PC-3 (cell line): ENCODE measurements around the gene FAXC. TPM values are rescaled to one million over a fixed set of nuclear protein-coding genes. Genes with fewer than 3 reads are reported as not detected.

Experiments used
- ATAC-seq: fragments of 200-7000 bp; cut with Tn5 transposase; 2 replicates; pipeline ENCODE4 v1.9.1; 2020; ENCODE audit warnings: mild to moderate bottlenecking, moderate library complexity
- BruUV-seq: library from RNA; stranded (reverse); fragments of 400-500 nt; replicated peaks from 2 replicates; lab custom pipeline; 2021; lab: Mats Ljungman, UMichigan
- CTCF ChIA-PET: fragments of 300-600 bp; sonication (Branson Sonifier 250); formaldehyde crosslinking; loops from one replicate; lab custom pipeline; 2022; ENCODE audit warnings: antibody characterized with exemption; lab: Charles Lee
- POLR2A ChIA-PET: fragments of 300-600 bp; sonication (Branson Sonifier 250); formaldehyde crosslinking; loops from one replicate; lab custom pipeline; 2022; ENCODE audit warnings: antibody characterized with exemption; ENCODE audit not compliant: unreplicated experiment; lab: Charles Lee
- DNase-seq: peaks from one replicate; pipeline ENCODE4 v3.0.0-alpha.2; 2015
- H2AFZ ChIP-seq: fragments of 300-600 bp; sonication (generic); 2 replicates; pipeline ENCODE4 v1.6.0; 2016; ENCODE audit warnings: antibody characterized with exemption, low read length
- H3F3A ChIP-seq: fragments of 300-600 bp; sonication (generic); one replicate; pipeline ENCODE4 v1.6.0; 2017; ENCODE audit warnings: antibody characterized with exemption, low read length, control low read depth, mild to moderate bottlenecking; ENCODE audit not compliant: unreplicated experiment
- H3K27ac ChIP-seq: fragments of 300-600 bp; sonication (generic); 2 replicates; pipeline ENCODE4 v1.5.1; 2016; ENCODE audit warnings: mild to moderate bottlenecking, low read length
- H3K27me3 ChIP-seq: fragments of 300-600 bp; sonication (generic); 2 replicates; pipeline ENCODE4 v1.6.1; 2016; ENCODE audit warnings: low read length, mixed read lengths
- H3K36me3 ChIP-seq: fragments of 300-600 bp; sonication (generic); 2 replicates; pipeline ENCODE4 v1.6.1; 2016; ENCODE audit warnings: low read depth, mixed run types, low read length, mixed read lengths
- H3K4me1 ChIP-seq: fragments of 300-600 bp; sonication (generic); 2 replicates; pipeline ENCODE4 v1.5.1; 2016; ENCODE audit warnings: low read length; ENCODE audit not compliant: insufficient read depth
- H3K4me2 ChIP-seq: fragments of 300-600 bp; sonication (generic); 2 replicates; pipeline ENCODE4 v1.6.0; 2016; ENCODE audit warnings: low read length
- H3K4me3 ChIP-seq: fragments of 300-600 bp; sonication (generic); 2 replicates; pipeline ENCODE4 v1.5.1; 2016; ENCODE audit warnings: mild to moderate bottlenecking, low read length, mixed read lengths
- H3K79me2 ChIP-seq: fragments of 300-600 bp; sonication (generic); 2 replicates; pipeline ENCODE4 v1.6.1; 2017; ENCODE audit warnings: low read length, mixed read lengths
- H3K9ac ChIP-seq: fragments of 300-600 bp; sonication (generic); 2 replicates; pipeline ENCODE4 v1.6.0; 2016; ENCODE audit warnings: mild to moderate bottlenecking, low read length
- H3K9me2 ChIP-seq: fragments of 300-600 bp; sonication (generic); replicated peaks from 2 replicates; pipeline ENCODE4 v1.6.1; 2016; ENCODE audit warnings: mixed run types, low read length, mixed read lengths
- H3K9me3 ChIP-seq: fragments of 300-600 bp; sonication (generic); 2 replicates; pipeline ENCODE4 v1.6.1; 2016; ENCODE audit warnings: low read length, mixed read lengths
- H4K20me1 ChIP-seq: fragments of 300-600 bp; sonication (generic); 2 replicates; pipeline ENCODE4 v1.6.1; 2016; ENCODE audit warnings: low read length, mixed read lengths
- EZH2 ChIP-seq: fragments of 300-600 bp; sonication (generic); IDR thresholded peaks from one replicate; pipeline ENCODE4 v1.6.1; 2017; ENCODE audit warnings: antibody characterized with exemption, mild to moderate bottlenecking, low read length; ENCODE audit not compliant: unreplicated experiment
- EZH2phosphoT487 ChIP-seq: fragments of 300-600 bp; sonication (generic); IDR thresholded peaks from 2 replicates; pipeline ENCODE4 v1.6.1; 2018; ENCODE audit warnings: mild to moderate bottlenecking, antibody characterized with exemption, low read length, borderline replicate concordance
- intact Hi-C: fragments of 100-400 bp; cut with micrococcal nuclease; formaldehyde crosslinking; loops from 2 replicates; pipeline ENCODE4 v1.9.0; 2023
- total RNA-seq: library from RNA; depleted of rRNA; stranded (reverse); fragments of >200 nt; gene quantifications from 2 replicates; pipeline ENCODE4 v1.2.3, GENCODE V29; 2014
- TF ChIP-seq, protein P1 (sequence below): fragments of 300-600 bp; sonication (generic); conservative IDR thresholded peaks from 2 replicates; pipeline ENCODE4 v1.5.1; 2017; ENCODE audit warnings: antibody characterized with exemption, low read depth, mild to moderate bottlenecking, low read length

FAXC gene
- total RNA-seq, 1 experiment from 2014 or later, result 3.9 TPM

DNA sequence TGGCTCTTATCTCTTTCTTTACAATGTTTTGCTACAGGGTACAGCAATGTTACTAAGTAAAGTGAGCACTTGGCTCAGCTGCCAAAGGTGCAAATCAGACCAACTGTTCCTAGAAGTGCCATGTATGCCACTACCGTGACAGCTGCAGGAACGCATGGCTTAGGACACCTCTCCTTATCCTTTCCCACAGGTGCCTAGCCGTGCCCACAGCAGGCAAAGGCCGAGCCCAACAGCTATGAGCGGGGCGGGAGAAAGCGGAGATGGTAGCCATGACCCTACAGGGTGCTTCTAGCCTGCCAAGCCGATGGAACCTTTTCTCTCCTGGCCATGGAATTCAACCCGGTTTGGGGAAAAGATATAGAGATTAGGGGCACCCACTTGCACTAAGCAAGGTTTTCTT, 97.1 kb downstream of the FAXC start:
- H3K9me2 ChIP-seq, result no peaks in the 10 kb centered on the region
- H3K27me3 ChIP-seq, result peaks cover 61% of the 10 kb centered on the region
- TF ChIP-seq EZH2phosphoT487 (no peak), EZH2 (no peak)
- TF ChIP-seq, protein P1, sequence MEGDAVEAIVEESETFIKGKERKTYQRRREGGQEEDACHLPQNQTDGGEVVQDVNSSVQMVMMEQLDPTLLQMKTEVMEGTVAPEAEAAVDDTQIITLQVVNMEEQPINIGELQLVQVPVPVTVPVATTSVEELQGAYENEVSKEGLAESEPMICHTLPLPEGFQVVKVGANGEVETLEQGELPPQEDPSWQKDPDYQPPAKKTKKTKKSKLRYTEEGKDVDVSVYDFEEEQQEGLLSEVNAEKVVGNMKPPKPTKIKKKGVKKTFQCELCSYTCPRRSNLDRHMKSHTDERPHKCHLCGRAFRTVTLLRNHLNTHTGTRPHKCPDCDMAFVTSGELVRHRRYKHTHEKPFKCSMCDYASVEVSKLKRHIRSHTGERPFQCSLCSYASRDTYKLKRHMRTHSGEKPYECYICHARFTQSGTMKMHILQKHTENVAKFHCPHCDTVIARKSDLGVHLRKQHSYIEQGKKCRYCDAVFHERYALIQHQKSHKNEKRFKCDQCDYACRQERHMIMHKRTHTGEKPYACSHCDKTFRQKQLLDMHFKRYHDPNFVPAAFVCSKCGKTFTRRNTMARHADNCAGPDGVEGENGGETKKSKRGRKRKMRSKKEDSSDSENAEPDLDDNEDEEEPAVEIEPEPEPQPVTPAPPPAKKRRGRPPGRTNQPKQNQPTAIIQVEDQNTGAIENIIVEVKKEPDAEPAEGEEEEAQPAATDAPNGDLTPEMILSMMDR, result no peak
- no peak overlapping the region for H3K4me3 ChIP-seq
- ChIA-PET POLR2A (no interaction called here), CTCF (no interaction called here)
- no peaks in the 10 kb centered on the region for H3F3A ChIP-seq
- H4K20me1 ChIP-seq, result no peaks in the 10 kb centered on the region
- no peak overlapping the region for H3K9ac ChIP-seq
- no peaks in the 10 kb centered on the region for H3K4me1 ChIP-seq
- intact Hi-C loops, result no loop called here
- no peak overlapping the region for H2AFZ ChIP-seq
- DNase-seq (no peak), ATAC-seq (no peak)
- BruUV-seq, result no TSS peak
- H3K27ac ChIP-seq, result no peak overlapping the region
- no peaks in the 10 kb centered on the region for H3K9me3 ChIP-seq
- H3K4me2 ChIP-seq, result no peak overlapping the region
- no peaks in the 10 kb centered on the region for H3K36me3 ChIP-seq
- no peaks in the 10 kb centered on the region for H3K79me2 ChIP-seq

DNA sequence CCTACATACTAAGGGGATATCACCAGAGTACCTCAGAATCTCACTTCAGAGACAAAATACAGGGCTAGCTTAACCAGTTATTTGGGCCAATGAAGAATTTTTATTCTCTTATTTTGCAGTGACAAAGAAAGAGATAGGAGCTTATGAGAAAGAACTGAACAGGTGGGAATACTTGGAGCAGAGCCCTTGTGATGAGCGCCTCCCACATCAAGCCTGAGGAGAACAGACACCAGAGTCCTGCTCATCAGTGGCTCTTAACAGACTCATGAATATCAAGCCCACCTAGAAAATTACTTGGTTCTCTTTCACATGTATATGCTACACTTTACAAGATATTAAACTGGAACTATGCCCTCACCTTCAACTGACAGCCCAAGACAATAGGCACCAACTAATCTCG, 99.0 kb downstream of the FAXC start:
- BruUV-seq, result no TSS peak
- Histone ChIP-seq H3K9me2 (no peaks in the 10 kb centered on the region), H3K4me2 (no peak overlapping the region), H3K27me3 (peaks cover 61% of the 10 kb centered on the region), H3K4me3 (no peak overlapping the region), H2AFZ (no peak overlapping the region), H3K4me1 (no peaks in the 10 kb centered on the region), H3K36me3 (no peaks in the 10 kb centered on the region), H3K9ac (no peak overlapping the region), H3K9me3 (no peaks in the 10 kb centered on the region), H3K27ac (no peak overlapping the region), H4K20me1 (no peaks in the 10 kb centered on the region), H3F3A (no peaks in the 10 kb centered on the region), H3K79me2 (no peaks in the 10 kb centered on the region)
- POLR2A ChIA-PET, result no interaction called here
- TF ChIP-seq, protein P1, result no peak
- TF ChIP-seq EZH2, result no peak
- no peak for TF ChIP-seq EZH2phosphoT487
- ATAC-seq (no peak), DNase-seq (no peak)
- intact Hi-C loops, result no loop called here
- CTCF ChIA-PET, result no interaction called here

DNA sequence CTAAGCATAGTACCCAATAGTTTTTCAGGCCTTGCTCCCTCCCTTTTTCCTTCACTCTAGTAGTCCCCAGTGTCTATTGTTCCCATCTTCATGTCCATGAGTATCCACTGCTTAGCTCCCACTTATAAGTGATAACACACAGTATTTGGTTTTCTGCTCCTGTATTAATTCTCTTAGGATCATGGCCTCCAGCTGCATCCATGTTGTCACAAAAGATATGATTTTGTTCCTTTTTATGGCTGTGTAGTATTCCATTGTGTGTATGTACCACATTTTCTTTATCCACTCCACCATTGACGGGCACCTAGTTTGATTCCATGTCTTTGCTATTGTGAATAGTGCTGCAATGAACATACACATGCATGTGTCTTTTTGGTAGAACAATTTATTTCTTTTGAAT, 102.9 kb downstream of the FAXC start:
- ChIA-PET POLR2A (no interaction called here), CTCF (no interaction called here)
- Histone ChIP-seq H3K9me3 (no peaks in the 10 kb centered on the region), H3K27ac (no peak overlapping the region), H3F3A (no peaks in the 10 kb centered on the region), H3K36me3 (no peaks in the 10 kb centered on the region), H3K4me1 (no peaks in the 10 kb centered on the region), H3K27me3 (peaks cover 46% of the 10 kb centered on the region), H3K79me2 (no peaks in the 10 kb centered on the region), H3K9me2 (no peaks in the 10 kb centered on the region), H4K20me1 (no peaks in the 10 kb centered on the region), H3K4me3 (no peak overlapping the region), H3K4me2 (no peak overlapping the region), H3K9ac (no peak overlapping the region), H2AFZ (no peak overlapping the region)
- no peak for ATAC-seq
- DNase-seq, result no peak
- TF ChIP-seq EZH2 (no peak), EZH2phosphoT487 (no peak)
- TF ChIP-seq, protein P1, result no peak
- BruUV-seq, result no TSS peak
- intact Hi-C loops, result no loop called here
